Superior temporal gyrus (tissue), 1 donor: ENCODE measurements around the gene DCD.

Source experiments
- DNase-seq: peaks from one replicate; pipeline ENCODE4 v3.0.0-alpha.2; 2016; ENCODE audit errors: extremely low spot score

DCD gene

DNA sequence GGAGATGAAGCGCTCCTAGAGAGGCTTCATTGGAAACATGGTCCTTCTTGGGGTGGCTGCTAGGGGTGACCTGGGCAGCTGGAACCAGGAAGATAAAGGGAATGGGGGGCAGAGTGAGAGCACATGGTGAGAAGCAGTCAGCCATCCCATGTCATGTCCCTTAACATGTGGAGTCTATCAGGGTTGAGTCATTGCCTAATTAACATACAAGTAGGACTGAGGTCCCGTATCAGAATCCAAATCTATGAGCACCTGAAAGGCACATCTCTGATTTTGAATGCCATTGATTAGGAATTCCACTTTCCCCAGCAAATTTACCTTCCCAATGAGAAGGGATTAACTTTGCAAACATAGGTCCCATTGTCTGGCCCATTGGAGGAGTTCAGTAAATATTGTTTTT, 39.4 kb downstream of the DCD start:
- DNase-seq = no peak

DNA sequence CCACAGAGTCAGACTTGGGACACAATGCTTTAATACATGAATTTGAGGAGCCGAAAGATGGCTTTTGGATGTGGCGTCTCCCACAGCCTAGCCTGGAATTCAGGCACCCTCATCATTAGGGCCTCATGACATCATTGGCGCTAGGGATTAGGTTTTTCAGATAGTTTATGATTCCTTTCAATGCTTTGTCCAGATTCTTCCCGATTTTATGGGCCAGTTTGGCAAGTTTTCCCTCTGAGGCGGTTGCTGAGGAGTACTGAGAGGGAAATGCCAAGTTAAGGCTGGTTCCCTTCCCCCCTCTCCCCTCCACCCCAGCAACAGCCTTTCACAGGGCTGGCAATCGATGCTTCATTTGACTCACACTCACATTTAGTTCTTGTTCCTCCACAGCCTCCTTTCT, 40.0 kb downstream of the DCD start:
- no peak for DNase-seq

DNA sequence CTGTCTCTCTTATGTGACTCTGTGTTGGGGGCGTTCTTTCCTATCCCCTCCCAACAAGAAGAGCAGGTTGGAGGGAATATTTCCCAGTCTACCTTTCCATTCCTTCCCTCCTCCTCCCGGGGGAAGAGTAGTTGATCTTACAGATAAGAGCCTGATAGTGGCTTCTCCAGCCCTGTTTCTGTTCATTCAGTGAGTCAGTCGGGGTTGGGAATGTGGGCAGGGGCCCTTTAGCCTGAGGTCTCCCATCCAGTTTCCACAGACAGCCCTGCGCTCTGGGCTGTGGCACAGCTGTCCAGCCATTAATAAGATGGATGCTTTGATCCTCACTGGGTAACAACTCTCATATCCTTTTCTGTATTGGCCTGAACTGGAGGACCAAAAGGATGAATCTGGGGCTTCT, 41.6 kb downstream of the DCD start:
- no peak for DNase-seq

DNA sequence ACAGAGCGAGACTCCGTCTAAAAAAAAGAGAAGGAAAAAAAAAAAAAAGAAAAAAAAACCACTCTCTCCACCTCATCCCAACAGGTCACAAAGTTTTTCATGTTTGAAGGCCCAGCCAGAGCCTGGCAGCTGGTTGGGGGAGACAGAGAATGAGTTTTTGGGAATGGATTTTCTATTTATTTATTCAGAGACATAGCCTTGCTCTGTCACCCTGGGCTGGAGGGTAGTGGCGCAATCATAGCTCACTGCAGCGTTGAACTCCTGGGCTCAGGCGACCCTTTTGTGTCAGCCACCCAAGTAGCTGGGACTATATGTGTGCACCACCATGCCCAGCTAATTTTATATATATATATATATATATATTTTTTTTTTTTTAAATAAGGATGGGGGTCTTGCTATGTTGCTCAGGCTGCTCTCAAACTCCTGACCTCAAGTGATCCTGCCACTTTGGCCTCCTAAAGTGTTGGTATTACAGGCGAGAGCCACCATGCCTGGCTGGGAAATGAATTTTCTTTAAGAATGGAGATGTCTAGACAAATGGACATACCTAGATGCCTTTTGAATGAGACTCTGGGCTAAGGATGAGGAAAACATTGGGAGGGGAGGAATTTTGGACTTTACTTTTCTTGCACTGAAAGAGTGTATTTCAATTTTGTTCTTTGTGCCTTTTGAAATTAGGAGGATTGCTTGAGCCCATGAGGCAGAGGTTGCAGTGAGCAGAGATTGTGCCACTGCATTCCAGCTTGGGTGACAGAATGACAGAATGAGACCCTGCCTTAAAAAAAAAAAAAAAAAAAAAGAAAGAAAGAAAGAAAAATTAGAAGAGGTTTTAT, 42.8 kb downstream of the DCD start:
- DNase-seq = no peak

DNA sequence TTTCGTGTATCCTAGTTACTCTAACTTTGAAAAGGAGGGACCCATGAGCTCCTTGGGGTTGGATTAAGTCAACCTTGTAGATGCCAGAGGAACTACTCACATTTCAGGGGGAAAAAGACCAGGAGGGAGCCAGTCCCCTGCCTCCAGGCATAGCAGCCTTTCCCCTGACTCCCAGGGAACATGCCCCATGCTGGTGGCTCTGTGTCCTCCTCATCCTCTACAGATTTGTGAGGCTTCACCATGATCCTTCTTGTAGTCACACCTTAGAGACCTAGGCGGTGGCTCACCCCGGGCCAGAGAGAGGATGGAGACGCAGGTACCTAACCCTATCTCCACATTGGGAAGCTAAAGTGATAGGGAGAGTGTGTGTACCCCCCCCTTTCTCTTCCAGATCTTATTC, 43.7 kb downstream of the DCD start:
- DNase-seq = no peak

DNA sequence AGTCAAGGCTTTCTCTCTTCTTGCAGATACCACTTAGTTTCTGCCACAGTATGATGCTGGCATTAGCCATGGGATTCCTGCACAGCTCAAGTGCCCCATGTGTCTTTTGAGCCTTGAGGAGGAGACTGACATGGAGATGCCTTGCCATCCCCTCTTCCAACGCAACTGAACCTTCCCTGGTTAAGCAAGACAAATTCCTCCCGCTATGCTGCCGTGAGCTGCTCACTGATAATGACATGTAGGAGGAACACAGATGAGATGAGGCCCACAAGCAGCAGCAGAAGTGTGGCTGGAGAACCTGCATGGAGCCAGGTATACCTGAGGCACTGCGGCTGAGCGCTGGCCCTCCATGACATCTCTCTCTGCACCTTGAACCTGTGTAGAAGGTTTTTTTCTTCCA, 44.3 kb downstream of the DCD start:
- DNase-seq = no peak

DNA sequence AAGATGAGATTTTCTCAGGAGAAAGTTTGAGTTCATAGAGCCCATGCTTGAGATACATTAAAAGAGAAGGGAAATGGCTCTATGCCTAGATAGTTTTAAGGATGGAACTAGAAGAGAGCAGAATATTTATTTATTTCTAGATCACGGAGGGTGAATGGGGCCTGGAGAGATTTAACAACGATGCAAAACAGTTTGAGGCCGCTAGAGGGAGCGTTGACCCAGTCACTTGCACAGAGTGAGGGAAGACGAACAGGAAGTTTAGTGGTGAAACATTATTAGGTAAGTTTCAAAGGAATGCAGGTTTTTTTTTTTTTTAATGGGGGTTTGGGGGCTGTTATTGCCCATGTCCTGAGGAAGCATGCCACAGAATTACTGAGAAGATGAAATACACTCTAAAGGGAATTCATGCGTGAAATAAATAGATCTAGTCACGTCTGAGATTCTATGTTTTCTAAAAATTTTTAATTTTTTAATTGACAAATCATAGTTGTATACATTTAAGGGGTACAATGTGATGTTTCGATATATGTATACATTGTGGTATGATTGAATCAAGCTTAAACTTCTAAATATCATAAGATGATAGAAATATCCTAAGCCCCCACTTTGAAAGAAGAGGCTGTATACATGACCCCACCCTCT, 44.9 kb downstream of the DCD start:
- peak; percentile 86 for DNase-seq

DNA sequence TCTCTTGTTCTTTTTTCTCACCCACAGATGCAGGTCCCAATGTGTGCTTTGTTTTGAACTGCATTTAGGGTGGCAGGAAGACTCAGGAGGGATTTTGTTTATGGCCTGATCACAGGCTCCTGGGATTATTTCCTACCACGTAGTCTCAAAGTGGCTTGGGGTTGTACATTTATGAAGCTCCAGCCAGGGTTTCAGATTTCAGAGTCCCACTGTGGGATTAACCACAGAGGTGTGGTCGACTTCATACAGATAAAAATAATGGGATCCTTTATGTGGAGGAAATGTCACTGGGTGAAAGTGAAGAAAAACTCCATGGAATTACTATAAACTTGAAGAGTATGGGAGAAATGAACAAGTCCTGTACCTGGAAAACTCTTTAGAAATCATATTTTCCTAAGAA, 45.5 kb downstream of the DCD start:
- DNase-seq = no peak

DNA sequence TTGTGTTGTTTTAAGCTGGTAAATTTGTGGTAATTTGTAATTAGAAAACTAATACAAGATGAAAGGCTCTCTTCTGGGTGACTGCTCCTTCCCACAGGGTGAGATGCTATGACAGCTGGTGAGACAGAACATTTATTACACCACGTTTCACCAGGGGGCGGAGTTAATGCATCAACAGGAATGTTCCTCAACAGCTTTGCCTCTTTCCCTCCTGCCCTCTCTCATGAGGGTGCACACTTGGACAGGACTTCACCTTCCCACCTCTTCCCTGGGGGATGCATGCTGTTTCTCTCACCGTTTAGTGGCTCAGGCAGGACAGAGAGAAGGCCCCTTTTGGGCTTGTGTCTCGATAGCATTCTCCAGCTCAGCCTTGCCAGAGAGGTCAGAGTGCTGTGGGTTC, 46.3 kb downstream of the DCD start:
- DNase-seq = no peak

DNA sequence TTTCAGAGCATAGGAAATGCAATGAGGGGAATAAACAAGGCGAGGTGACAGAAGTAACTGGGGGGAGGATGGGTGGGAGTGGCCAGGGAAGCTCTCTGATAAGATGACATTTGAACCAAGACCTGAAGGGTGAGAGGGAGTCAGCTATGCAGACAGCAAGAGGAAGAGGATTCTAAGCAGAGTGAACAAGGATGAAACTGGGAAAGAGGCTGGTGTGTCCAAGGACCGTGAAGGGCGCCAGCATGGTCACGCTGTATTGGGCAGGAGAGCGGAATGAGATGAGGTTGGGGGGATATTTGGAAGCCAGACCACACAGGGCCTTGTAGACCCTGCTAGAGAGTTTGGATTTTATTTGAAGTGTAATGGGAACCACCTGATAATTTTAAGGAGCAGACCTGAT, 49.2 kb downstream of the DCD start:
- no peak for DNase-seq

DNA sequence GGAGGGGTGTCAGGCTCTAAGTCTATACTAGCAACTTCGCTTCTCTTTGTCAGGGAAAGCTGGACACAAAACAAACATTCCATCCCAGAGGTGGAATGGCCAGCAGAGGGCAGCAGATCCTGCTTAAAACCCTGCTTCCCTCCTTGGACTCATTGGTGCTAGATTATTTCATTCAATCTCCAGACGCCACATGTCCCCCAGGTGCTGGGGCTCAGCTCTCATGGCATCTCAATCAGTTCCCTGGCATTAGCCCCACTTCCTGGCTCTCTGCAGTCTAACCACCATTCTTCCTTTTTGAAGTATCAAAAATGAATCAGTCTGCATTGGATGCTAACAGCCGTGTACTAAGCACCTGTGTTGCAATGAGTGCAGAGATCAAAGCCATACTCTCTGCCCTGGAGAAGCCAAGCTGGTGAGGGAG, 51.6 kb downstream of the DCD start:
- peak; percentile 87 for DNase-seq

DNA sequence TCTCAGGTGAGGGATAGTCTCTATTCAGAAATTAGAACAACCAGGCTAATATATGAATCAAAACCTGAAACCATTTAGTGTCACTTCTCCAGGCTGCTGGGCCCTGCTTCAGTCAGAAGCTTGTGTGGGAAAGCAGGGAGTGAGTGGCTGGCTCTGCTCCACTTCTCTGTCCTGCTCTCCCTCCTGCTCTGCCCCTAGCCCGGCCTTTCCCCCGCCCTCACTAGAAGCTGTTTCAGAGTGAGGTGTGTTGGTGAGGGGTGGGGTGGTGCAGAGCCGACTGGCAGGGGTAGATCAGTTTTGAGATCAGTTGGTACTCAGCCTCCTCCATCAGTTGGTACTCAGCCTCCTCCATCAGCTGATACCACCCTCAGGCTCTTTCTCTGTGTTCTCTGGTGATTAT, 52.7 kb downstream of the DCD start:
- DNase-seq = no peak
